ENCODE results near the gene SLC12A8. TPM values are rescaled to one million over a fixed set of nuclear protein-coding genes. Genes with fewer than 3 reads are reported as not detected.

The SLC12A8 gene
- total RNA-seq, 1 experiment from 2014 or later: 7.1 TPM

- peaks cover 18% of the 10 kb centered on the region for H3K4me1 ChIP-seq (ENCODE audit: insufficient read depth, low read length, poor library complexity, severe bottlenecking)
- POLR2A ChIA-PET (ENCODE audit: low non-redundant PET): no interaction called here
Observed at GRCh38 chr3:125132815-125133214, 79.7 kb downstream of the SLC12A8 start.

GRCh38 chr3:125129512-125129997 lies 83.0 kb downstream of the SLC12A8 start:
- peak; percentile 94 for DNase-seq (ENCODE audit: low spot score)
- ChIA-PET POLR2A (ENCODE audit: low non-redundant PET) (no interaction called here), CTCF (no interaction called here)
- Histone ChIP-seq H3K36me3 (ENCODE audit: insufficient read depth, low read length, poor library complexity, severe bottlenecking) (no peaks in the 10 kb centered on the region), H3K9me3 (ENCODE audit: low read depth, low read length, poor library complexity, severe bottlenecking) (no peaks in the 10 kb centered on the region), H3K27me3 (replicated peaks; ENCODE audit: insufficient read depth, low read depth, low read length, poor library complexity) (no peaks in the 10 kb centered on the region), H3K4me3 (ENCODE audit: low read depth, low read length, poor library complexity, severe bottlenecking) (no peak overlapping the region), H3K4me1 (ENCODE audit: insufficient read depth, low read length, poor library complexity, severe bottlenecking) (peaks cover 30% of the 10 kb centered on the region), H3K27ac (ENCODE audit: low read depth, low read length, poor library complexity, severe bottlenecking) (peak overlapping the region; percentile 55)
- intact Hi-C loops (cut with micrococcal nuclease; ENCODE audit: unreplicated experiment): no loop called here
- TF ChIP-seq CTCF (conservative IDR thresholded peaks at IDR 0.05; ENCODE audit: low read depth, low read length) (no peak), EZH2 (IDR thresholded peaks at IDR 0.05; ENCODE audit: borderline replicate concordance, low read depth, low read length, poor library complexity, severe bottlenecking) (no peak)
- no TSS peak for BruUV-seq (replicated peaks)

More at GRCh38 chr3:125132815-125133214, 79.7 kb downstream of the SLC12A8 start:
- Histone ChIP-seq H3K9me3 (ENCODE audit: low read depth, low read length, poor library complexity, severe bottlenecking) (no peaks in the 10 kb centered on the region), H3K36me3 (ENCODE audit: insufficient read depth, low read length, poor library complexity, severe bottlenecking) (no peaks in the 10 kb centered on the region), H3K27ac (ENCODE audit: low read depth, low read length, poor library complexity, severe bottlenecking) (no peak overlapping the region), H3K27me3 (replicated peaks; ENCODE audit: insufficient read depth, low read depth, low read length, poor library complexity) (no peaks in the 10 kb centered on the region), H3K4me3 (ENCODE audit: low read depth, low read length, poor library complexity, severe bottlenecking) (no peak overlapping the region)
- BruUV-seq (replicated peaks): no TSS peak
- CTCF ChIA-PET: no interaction called here
- intact Hi-C loops (cut with micrococcal nuclease; ENCODE audit: unreplicated experiment): no loop called here
- DNase-seq (ENCODE audit: low spot score): no peak
- TF ChIP-seq EZH2 (IDR thresholded peaks at IDR 0.05; ENCODE audit: borderline replicate concordance, low read depth, low read length, poor library complexity, severe bottlenecking): no peak
- TF ChIP-seq CTCF (conservative IDR thresholded peaks at IDR 0.05; ENCODE audit: low read depth, low read length): no peak

DNA sequence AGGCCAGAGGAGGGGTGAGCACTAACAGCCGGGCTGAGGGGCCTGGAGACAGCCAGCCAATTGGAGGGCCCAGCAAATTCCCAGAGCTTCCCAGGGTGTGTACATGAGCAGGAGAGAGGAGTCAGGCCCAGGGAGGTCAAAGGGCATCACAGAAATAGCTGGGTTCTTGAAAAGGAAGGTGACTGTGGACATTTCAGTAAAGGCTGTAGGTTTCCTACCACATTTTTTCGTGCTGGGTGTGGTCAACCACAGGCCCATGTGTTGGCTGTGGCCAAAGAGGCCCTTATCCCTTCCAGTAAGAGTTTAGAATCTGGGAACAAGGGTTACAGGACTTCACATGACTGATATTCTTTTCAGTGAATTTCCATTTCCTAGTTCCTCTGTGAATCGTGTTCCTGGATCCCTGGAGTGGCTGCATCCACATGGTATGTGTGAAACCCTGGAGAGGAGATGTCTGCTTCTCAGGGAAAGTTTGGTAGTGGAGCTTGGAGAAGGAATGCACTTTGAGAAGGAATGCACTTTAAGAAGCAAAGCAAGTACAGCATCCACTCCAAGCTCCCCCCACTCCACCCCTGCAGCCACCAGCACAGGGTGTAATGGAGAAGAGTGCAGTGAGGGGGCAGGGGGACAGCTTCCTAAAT lies 83.6 kb downstream of the SLC12A8 start:
- Histone ChIP-seq H3K36me3 (ENCODE audit: insufficient read depth, low read length, poor library complexity, severe bottlenecking) (no peaks in the 10 kb centered on the region), H3K4me1 (ENCODE audit: insufficient read depth, low read length, poor library complexity, severe bottlenecking) (peaks cover 31% of the 10 kb centered on the region), H3K9me3 (ENCODE audit: low read depth, low read length, poor library complexity, severe bottlenecking) (no peaks in the 10 kb centered on the region), H3K4me3 (ENCODE audit: low read depth, low read length, poor library complexity, severe bottlenecking) (no peak overlapping the region), H3K27ac (ENCODE audit: low read depth, low read length, poor library complexity, severe bottlenecking) (peak overlapping the region; percentile 55), H3K27me3 (replicated peaks; ENCODE audit: insufficient read depth, low read depth, low read length, poor library complexity) (no peaks in the 10 kb centered on the region)
- CTCF ChIA-PET: no interaction called here
- TF ChIP-seq EZH2 (IDR thresholded peaks at IDR 0.05; ENCODE audit: borderline replicate concordance, low read depth, low read length, poor library complexity, severe bottlenecking): no peak
- no peak for TF ChIP-seq CTCF (conservative IDR thresholded peaks at IDR 0.05; ENCODE audit: low read depth, low read length)
- DNase-seq (ENCODE audit: low spot score): peak; percentile 57
- intact Hi-C loops (cut with micrococcal nuclease; ENCODE audit: unreplicated experiment): no loop called here
- no TSS peak for BruUV-seq (replicated peaks)
- POLR2A ChIA-PET (ENCODE audit: low non-redundant PET): no interaction called here
